Measurements from ENCODE around the gene CSF3.

The CSF3 gene

GRCh38 chr17:40035162-40035559 lies 19.9 kb downstream of the CSF3 start:
- H3K27ac ChIP-seq, result no peak overlapping the region
- TF ChIP-seq CTCF (conservative IDR thresholded peaks at IDR 0.05), result no peak; the same call in 1 of the 2 replicates
- no peak for TF ChIP-seq ZFX (IDR thresholded peaks at IDR 0.05)

DNA sequence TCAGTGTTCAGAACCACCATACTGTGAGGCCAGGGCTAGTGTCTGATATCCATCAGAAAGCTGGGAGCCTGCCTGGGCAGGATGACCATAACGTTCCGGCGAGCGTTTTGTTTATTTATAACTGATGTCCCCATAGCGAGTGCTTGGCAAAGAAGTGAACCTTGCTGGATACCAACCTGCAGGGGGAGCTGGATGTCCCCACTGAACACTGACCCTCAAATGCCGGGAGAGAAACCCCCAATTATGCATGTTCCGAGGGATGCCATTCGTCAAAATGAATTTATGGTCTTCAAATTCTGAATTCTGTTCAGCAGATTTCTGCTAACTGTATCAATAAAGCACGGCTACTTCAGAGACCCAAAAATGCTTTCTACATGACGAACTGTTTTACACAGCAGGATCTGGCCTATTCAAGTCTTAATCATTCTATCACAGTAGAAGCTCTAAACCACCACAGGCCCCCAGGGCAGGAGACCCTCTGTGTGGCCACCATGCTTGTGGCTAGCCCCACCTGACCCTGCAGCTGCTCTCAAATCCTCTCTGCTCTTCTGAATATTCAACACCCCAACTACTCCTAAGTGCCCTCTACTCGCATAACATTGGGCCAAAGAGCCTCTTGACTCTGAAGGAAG lies 23.8 kb downstream of the CSF3 start:
- no peak overlapping the region for H3K27ac ChIP-seq
- TF ChIP-seq CTCF (conservative IDR thresholded peaks at IDR 0.05), result peak; percentile 73
- no peak for TF ChIP-seq ZFX (IDR thresholded peaks at IDR 0.05)

DNA sequence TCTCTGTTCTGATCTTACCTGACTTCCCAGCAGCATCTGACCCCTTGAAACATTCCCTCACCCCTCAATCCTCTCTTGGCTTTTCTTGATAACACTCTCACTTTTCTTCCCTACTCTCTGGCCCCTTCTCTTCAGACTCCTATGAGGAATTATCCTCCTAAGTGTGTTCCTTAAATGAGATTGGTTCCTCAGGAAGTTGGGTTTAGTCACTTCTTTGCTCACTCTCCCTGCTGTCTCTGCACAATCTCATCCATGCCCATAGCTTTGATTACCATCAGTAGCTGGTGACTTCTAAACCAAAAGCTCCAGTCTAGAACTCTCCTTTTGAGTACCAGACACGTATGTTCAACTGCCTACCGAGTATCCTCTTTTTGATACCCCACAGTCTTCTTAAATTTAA lies 26.0 kb downstream of the CSF3 start:
- no peak for TF ChIP-seq CTCF (conservative IDR thresholded peaks at IDR 0.05)
- no peak for TF ChIP-seq ZFX (IDR thresholded peaks at IDR 0.05)
- no peak overlapping the region for H3K27ac ChIP-seq

DNA sequence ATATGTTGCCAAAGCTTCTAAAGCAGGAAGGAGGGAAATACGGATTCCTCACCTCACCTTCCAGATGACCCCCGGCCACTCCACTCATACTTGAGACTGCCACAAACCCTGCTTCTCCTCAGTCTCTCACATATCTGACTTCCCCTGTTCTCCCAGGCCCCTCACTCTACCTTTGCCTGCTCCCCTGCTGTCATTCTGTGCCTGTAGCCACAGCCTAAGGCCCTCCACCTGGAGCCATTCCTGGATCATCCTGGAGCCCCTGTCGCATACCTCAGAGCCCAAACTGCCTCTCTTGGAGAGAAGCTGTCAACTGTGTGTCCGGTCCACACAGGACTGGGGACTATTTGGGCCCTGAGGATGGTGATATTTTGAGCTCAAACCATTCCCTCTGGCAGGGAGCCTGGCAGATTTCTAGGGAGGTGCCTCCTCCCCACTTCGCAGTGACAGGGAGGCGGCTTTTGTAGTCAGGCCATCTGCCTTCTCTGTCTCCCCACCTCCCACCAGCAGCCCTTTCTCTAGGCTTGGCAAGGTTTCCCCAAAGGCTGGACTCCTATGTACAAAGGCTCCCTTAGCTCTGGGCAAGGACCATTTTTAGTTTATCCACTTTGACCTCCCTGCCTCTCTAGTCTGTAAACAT lies 41.3 kb downstream of the CSF3 start:
- TF ChIP-seq CTCF (conservative IDR thresholded peaks at IDR 0.05), result no peak
- no peak for TF ChIP-seq ZFX (IDR thresholded peaks at IDR 0.05)
- H3K27ac ChIP-seq, result no peak overlapping the region

DNA sequence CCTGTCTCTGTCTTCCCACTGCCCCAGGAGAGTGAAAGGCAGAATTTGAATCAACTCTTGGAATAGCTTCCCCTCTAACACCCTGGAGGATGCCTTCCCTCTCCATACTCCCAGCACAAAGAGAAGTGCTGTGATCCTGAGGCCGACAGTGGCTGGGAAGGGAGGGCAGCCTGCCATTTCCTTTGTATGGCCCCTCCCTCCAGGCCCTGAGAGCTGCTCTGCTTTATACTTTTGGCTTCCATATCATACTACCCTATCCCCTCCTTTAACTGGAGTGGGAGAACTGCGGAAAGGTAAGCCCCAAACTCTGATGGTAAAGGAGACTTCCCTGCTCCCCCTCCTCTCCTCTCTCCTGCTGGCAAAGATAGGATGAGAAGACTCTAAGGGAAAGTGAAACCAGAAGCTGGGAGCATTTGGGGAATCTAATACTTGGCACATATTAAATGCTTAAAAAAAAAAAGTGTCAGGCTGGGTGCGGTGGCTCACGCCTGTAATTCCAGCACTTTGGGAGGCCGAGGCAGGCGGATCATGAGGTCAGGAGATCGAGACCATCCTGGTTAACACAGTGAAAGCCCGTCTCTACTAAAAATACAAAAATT lies 43.0 kb downstream of the CSF3 start:
- H3K27ac ChIP-seq, result no peak overlapping the region

GRCh38 chr17:40058865-40059264 lies 43.6 kb downstream of the CSF3 start:
- no peak overlapping the region for H3K27ac ChIP-seq
- TF ChIP-seq ZFX (IDR thresholded peaks at IDR 0.05), result no peak
- TF ChIP-seq CTCF (conservative IDR thresholded peaks at IDR 0.05), result no peak

More for the DNA sequence above, 43.0 kb downstream of the CSF3 start:
- TF ChIP-seq CTCF (conservative IDR thresholded peaks at IDR 0.05) (no peak), ZFX (IDR thresholded peaks at IDR 0.05) (no peak)

DNA sequence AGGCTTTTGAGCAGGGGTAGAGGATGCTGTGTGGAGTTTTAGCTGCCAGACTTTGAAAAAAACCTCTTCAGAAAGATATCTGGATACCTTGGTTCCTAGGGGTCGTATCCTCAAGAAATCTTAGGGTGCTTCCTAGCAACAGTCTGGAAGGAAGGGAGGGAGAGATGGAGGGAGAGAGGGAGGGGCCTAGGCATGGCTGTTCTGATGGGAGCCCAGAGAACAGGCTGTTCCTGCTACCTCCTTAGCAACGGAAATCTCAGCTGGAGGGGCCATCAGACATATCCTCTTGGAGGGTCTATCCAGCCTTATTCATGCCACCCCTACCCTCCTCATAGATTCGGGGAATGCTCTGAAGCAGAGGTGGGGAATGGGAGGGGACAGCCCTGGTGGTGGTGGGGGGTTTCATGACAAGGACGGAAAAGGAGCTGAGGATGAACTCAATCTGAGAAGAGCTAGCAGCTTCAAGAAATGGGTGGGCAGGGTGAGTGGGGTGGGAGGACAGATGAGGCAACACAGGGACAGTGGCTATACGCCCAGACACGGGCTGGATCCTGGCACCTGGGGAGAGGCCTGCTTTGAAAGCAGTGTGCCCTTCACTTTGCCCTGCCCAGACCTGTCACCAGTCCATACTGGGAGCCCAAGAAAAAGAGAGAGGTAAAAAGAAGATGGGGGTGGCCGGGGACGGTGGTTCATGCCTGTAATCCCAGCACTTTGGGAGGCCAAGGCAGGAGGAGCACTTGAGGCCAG lies 44.7 kb downstream of the CSF3 start:
- no peak for TF ChIP-seq ZFX (IDR thresholded peaks at IDR 0.05)
- no peak for TF ChIP-seq CTCF (conservative IDR thresholded peaks at IDR 0.05)
- no peak overlapping the region for H3K27ac ChIP-seq
